Medulla oblongata (tissue), 1 donor: ENCODE data around the gene PDE8A.
"Not testable (repeated sequence)": the region's sequence is repeated elsewhere in the genome, so short reads cannot be mapped to it uniquely, and the experiment has no call there.

ENCODE experiments used
- DNase-seq: peaks from one replicate; pipeline ENCODE4 v3.0.0-alpha.2; 2015; ENCODE audit errors: extremely low spot score

The PDE8A gene

DNA sequence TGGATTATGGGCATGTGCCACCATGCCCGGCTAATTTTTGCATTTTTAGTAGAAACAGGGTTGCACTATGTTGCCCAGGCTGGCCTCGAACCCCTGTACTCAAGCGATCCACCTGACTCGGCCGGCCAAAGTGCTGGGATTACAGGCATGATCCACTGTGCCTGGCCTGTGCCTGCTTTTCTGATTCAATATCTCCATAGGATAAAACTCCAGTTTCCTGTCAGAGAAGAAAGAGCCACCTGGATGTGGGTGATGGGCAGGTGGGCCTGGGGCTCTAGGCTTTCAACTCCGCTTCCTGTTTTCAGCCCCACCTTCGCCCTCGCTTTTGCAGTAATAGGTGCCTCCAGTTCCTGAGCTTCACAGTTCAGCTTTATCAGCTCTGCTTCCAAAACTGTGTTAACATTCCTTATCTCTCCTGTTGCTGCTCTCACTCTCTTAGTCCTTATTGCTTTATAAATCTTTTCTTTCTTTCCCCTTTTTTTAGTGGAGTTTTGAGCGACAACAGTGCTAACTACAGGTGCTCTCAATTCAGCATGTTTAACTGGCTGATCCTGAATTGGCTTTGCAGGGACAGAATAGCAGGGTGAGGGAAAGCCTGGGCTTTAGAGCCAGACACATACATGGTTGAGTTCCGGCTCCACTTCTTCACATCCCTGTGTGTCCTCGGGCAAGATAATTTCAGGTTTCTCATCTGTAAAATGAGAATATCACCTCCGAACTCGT is 21.1 kb upstream of the PDE8A start:
- no peak for DNase-seq

DNA sequence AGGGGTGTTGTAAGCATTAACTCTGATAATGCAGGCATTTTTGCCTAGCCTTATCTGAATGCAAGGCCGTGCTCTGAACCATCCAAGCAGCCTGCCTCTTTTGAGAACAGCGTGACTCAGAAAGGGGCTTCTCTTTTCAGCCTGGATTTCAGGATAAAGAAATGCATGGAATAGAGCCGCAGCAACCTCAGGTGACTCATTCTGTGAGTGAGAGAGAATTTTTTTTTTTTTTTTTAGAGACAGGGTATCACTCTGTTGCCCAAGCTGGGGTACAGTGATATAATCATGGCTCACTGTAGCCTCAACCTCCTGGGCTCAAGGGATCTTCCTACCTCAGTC is 20.6 kb upstream of the PDE8A start:
- no peak for DNase-seq

DNA sequence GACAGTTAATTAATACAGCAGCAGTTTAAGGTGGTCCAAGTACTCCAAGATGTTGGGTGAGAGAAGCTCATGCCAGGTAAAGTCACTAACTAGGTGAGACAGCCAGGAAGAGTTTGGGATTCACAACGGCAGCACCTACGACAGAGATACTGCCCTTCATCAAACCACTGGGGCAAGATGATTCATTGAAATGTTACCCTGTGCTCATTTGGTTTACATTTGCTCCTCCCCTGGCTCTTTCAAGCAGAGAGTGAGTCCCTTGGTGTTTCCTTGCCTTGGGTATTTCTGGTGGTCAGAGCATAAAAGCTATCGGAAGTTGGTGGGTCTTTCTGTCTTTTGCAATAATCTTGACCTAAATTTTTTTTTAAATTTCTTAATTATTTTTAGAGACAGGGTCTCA is 19.9 kb upstream of the PDE8A start:
- DNase-seq = no peak

DNA sequence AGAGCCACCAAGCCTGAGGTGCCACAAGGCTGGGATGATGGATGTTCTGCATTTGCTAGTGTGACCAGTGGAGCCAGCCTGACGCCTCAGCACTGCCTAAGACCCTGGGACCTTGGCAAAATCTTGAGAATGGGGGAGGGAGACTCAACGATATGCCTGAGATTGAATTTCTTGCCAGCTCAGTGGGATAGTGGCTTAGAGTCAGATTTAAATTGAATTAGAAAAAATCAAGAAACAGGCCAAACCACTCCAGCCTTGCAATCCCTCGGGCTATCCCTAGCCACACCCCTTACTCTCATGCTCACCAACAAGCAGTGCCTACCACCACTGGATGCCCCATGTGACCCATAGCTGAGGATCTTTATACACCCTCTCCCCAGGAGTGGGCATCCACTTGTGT is 18.7 kb upstream of the PDE8A start:
- DNase-seq = no peak

DNA sequence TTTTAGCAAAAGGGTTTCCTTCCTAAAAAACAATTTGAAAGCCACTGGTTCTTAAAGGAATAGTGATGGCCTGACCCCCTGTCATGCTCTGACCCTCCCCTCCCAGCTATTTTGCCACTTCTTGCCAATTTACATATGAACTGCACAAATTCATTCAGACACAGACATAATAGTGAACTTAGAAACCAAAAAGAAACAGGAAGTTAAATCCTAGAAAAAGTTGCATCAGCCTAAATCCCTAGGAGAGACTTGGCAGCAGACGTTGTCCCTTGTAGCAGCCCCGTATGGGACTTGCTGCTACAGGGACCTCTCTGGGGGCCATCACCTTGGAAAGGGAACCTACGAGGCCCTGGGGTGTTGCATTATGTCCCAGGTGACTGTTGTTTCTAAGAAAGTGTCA is 14.3 kb upstream of the PDE8A start:
- no peak for DNase-seq

DNA sequence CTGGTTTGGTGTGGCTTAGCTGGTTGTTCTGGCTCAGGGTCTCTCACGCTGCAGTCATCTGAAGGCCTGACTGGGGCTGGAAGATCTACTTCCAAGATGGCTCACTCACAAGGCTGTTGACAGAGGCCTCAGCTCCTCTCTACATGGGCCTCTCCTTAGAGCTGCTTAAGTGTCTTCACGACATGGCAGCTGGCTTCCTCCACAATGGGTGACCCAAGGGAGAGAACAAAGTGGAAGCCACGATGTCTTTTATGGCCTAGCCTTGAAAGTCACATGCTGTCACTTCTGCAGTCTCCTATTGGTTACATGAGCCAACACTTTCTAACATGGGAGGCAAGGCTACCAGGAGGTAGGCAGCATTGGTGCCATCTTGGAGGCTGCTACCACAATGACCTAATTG is 13.4 kb upstream of the PDE8A start:
- DNase-seq = no peak

DNA sequence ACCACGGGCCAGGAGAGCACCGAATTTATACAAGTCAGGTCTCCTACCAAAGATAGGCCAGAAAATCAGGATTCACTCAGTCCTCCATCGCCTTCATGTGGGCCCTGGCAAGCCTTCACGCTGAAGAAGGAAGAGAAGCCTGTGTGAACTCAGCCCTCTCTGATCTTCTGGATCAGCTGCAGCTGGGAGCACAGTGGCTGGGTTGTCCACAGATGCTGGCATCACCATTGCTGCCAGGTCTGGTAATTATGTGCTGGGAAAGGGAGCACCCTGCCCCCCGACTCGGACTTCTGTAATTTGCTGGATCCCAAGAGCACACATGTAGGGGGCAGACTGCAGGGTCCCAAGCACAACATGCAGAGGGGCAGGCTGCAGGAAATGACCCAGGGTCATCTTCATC is 12.4 kb upstream of the PDE8A start:
- DNase-seq = peak; percentile 67

DNA sequence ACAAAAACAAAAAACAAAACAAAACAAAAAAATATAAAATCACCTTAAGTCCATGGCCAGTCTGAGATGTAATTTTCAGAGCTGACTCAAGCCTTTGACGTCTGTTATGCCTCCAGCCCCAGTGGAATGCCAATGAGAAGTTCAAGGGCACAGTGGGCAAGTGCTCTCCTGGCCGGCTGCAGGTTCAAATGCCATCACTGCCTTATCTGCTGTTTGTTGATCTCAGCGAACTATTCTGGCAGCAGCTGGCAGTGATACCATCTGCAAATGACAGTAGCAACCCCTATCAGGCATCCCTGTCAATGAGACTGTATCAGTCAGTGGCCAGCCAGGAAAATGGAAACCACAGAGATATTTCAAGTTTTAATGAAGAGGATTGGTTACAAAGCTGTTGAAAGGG is 10.8 kb upstream of the PDE8A start:
- DNase-seq = no peak

DNA sequence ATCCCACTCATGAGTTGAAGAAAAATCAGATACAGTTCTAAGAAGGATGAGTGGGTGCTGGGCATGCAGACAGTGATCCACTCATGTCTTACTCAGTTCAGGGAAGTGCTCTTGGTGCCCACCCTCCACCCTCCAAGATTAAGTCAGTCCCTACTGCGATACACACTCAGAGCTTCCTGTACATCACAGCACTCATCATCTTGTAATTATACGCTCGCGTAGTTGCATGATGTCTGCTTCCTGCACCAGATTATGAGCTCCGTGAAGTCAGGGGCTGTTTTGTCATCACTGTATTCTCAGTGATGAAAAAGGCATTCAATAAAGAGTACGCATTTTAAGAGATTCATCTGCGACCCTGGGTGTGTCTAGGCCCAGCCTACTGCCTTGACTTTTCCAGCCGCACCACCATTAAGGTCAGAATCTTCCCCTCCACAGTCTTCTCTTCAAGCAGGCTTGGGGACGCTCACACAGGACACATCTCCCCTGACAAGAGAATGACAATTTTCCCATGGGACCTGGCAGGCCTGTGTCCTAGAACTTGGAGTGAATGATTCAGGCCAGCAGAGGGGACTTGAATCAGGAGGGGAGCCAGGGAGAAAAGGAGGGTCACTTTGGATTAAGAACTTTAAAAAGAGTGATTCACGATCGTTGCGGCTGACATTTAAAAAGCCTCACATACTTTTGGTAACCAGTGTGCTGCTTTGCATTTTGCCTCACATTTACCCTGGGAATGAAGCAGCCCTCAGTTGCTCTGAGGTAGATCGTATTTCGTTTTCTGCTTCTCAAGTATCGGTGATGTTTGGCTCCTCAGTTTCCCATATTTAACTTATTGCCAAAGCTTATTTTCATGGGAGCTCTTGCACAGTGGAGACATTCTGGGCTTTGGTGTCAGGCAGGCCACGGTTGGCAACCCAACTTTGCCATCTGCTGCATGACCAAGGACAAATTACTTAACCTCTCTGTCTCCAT is 7.9 kb upstream of the PDE8A start:
- no peak for DNase-seq

DNA sequence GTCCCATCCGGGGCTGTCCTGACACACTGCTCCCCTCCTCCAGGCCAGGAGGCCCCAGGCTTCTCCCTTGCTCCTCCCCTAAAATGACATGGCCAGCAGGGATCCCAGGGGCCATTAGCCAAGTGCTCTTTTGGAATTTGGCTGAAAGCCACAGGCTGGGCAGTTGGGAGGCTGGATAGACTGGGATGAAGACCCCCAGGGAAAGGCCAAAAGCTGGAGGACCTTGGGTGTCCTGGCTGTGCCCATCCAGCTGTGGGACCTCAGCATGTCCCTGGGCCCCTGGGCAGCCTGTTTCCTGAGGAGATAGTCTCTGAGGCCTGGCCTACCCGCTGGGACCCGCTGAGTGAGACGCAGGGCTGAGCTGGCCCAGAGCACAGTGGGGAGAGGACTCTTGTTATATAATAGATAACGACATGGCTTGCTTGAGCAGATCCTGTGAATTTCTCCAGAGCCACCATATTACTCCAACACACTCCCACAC is 5.7 kb upstream of the PDE8A start:
- DNase-seq = no peak

DNA sequence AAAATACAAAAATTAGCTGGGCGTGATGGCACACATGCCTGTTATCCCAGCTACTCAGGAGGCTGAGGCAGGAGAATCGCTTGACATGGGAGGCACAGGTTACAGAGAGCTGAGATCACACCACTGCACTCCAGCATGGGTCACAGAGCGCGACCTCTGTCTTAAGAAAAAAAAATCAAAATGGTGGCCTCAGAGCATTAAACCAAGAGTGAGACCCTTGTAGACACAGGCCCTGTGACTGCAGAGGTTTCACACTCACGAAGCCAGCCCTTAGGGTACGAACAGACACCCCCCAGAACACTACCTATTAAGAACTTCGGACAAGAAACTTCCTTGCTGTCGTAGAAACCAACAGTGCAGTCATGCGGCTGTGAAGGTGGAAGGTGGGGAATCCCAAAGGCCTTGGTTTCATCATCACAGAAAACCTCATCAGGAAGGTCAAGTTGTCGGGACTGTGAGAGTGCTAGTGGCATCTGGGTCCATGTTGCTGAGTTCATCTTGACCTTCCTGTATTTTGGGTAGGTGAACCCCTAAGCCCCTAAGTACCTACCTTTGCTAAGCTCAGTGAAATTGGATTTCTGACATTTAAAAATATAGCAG is 4.8 kb upstream of the PDE8A start:
- no peak for DNase-seq

DNA sequence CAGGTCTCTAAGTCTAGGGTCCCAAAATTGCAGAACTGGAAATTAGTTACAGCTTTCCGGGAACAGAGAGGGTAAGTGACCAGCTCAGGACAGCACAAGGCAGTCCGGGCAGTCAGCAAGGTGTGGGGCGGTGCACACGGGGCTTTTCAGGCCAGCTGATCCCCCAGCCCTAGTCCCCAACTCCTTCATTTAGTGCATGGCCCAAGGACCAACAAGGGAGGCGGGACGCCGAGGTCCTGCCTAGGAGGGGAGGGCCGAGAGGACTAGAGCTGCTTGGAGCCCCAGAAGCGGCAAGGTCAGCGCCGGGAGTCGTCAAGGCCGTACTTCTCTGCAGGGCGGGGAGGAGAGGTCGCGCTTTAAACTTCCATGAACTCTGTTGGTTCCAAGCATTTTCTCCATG is 2.0 kb upstream of the PDE8A start:
- DNase-seq = no peak

DNA sequence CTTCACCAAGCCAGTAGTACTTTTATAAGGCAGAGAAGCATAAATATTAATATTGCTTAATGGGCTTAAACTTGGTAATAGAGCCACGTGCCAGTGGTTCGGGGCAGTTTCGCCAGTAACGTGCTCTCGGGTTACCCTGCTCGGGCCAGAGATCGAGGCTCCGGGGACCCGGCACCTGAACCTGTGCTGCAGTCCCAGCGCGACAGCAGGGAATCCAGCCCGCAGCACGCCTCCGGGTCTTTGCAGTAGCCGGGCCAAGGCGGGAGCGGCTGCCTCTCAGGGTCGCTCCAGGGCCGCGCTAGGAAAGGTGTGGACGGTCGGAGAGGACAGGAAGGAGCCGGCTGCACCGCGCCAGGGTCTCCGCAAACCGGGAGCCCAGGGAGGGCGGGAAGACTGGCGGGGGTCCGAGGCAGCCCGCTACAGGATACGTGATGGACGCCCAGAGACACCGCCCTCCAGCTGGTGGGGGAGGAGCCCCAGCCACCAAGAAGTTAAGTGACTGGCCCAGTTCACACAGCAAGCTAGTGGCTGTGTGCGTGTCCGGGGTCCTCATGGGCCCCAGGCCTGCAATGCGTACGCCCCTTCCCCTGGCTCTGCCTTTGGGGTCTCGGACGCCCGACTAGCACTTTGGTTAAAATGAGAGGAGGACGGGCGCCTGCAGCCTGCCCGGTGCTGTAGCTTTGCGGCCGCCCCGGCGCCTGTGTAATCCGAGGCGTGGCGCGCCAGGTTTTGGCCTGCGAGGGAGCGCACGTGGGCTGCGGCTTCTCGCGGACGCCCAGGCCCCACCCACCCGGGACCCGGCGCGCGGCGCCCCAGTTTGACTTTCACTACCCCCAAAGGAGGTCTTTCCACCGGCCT is 1.2 kb upstream of the PDE8A start:
- DNase-seq = peak; percentile 89

DNA sequence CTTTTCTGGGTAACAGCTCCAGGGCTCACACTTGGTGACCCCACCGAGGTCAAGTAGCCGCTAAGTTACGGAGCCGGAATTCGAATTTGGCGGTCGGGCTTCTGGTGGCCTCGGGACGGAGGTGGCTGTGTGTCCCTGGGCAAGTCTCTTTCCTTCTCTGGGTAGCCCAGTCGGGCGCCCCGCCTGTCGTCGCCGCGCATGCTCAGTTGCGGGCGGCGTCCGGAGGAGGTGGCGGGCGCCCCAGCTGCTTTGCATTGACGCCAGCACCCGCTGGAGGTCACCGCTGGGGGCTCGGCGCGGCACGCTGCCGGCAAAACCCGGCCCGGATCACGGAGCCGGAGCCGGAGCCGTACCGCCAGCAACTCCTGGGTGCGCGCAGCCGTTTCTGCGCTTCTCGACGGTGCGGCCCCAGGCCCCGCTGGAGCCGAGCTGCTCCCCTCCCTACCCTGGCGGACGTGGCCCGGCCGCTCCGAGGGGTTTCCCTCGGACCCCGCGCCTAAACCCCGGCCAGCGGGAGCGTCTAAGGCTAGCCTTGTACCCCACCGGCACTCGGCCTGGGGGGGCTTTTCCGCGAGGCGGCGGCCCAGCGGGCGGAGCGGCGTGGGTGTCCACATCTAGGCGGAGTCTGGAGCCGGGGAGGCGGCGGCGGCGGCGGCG is 474 bp upstream of the PDE8A start:
- peak; percentile 97 for DNase-seq

DNA sequence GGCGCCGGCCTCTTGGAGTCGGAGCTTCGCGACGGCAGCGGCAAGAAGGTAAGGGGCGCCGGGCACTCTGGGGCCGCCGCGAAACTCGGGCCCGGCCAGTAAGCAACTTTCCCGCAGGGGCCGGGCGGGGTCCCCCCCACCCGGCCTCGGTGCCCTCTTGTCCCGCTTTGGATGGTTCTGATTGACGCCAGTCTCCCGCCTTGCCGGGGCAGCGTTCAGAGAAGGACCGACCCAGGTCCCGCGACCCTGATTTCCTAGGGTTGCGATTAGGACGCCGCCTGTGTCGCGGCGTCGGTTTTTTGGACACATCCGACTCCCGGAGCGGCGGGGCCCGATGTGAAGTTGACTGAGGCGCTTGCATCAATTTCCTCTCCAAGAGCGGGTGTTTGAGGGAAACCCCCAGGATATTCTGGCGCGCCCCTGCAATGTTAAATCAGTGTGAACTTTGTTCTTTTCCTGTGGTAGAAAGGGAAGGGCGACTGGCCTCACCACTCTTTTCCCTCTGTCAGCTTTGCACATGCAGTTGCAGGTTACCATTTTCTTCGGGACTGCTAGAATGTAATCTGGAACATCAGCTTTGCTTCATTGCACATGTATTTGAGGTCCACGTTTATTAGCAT is 755 bp downstream of the PDE8A start:
- peak; percentile 52 for DNase-seq

DNA sequence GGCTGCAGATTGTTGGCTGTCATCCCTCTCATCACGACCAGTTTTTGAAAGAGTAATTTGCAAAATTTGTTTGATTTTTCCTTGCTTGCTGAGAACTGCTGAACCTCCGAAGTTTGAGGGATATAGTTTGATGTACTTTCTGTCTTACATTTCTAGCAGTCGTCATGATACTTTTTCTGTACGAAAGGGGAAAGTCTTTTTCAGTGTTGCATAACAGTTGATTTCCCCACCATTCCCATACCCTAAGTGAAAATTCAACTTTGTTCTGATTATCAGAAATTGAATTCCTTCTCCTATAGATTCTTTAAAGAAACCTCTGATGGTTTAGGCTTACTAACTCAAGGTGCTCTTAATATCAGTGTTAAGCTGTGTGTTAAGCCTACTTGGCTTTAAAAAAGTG is 1.6 kb downstream of the PDE8A start:
- peak; percentile 38 for DNase-seq

DNA sequence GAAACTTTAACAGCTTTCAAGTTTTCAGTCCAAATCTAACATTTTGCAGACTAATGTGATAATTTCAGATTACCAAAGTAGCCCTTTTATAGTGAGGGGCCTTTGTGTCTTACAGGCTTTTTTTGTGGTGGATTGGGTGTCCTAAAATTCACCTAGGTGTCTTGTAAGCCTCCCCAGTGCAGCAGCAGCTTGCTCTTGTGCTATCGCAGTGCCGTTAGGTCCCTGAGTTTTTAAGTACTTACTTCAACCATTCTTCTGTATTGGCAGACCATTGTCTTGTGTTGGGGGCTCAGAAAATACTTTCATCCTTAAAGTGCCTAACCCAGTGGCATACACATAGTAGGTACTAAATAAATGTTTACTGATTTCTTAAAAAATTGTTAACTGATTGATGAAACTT is 2.1 kb downstream of the PDE8A start:
- DNase-seq = peak; percentile 56

DNA sequence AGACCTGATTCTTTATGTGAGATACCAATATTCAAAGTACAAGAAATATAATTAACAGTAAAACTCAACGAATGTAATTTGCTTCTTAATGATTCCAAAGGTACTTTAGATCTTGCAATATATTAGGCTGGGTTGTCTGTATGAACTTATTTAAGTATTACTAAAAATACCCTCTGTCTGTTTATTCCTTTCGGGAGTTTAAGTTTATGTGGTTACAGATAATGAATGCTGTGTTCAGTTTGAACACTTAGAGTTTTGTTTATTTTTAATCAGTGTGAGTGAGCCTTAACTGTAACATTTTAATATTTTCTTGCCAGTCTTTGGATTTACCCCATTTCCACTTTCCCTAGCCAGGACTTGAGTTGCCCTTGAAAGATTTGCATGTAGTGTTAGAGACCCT is 3.5 kb downstream of the PDE8A start:
- no peak for DNase-seq

DNA sequence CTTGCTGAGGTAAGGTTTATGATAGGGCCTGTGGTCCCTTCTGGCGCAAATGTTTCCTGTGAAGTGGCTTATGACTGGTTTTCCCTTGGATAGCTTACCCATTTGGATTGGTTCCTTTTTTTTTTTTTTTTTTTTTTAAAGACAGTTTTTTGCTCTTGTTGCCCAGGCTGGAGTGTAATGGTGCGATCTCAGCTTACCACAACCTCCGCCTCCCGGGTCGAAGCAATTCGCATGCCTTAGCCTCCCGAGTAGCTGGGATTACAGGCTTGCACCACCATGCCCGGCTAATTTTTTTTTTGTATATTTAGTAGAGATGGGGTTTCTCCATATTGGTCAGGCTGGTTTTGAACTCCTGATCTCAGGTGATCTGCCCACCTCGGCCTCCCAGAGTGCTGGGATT is 5.7 kb downstream of the PDE8A start:
- DNase-seq = not testable (repeated sequence)

DNA sequence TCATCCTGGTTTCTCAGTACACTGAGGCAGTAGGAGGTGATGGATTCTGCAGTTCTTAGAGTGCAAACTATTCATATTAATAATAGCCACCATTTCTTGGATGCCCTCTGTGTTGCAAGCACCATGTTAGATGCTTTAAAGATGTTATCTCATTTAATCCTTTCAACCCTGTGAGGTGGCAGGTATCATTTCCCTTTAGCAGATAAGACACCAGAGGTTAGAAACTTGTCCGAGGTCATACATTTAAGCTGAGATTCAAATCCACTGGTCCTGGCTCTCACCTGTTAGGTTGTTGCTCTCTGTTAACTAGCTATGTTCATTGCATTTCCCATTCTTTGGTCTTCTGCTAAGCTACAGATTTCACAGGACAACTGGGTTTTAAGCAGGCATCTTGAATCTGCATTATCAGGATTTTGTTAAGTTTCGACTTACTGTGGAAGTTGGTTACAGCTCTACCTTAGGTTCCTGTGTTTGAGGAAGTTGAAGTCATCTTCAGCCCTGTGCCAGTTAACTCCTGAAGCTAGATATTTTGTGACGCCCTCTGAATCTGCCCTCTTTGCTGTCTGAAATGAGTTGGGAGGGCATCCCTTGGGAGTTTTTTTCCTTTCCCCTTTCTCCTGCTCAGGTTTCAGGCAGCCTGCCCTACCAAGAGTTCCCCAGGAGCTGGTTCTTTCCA is 6.4 kb downstream of the PDE8A start:
- DNase-seq = no peak
